ENCODE measurements around the gene BCL11B. TPM values are rescaled to one million over a fixed set of nuclear protein-coding genes. Genes with fewer than 3 reads are reported as not detected.

Gene BCL11B
- total RNA-seq, 1 donor from 2014 or later, result 1.0 TPM

DNA sequence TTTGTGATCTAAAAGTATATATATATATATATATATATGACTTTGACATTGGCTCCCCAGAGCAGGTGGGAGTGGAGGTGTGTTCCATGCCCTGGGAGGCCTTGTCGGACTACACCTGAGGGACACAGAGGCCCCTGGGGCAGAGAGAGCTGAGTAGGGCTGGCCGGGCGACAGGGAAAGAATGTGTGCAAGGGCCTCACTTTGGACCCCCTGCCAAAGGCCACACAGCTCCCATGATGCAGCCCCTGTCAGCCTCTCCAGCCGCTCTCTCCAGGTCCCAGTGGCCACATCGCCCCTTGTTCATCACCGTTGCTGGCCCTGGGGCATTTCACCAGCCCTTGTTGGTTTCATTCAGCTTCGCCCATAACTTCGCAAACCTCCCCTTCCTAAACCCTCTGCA, 123.9 kb downstream of the BCL11B start:
- peaks cover 5% of the 10 kb centered on the region for H3K27me3 Mint-ChIP-seq (ENCODE audit: unreplicated experiment)
- no peak overlapping the region for H3K4me3 Mint-ChIP-seq (ENCODE audit: unreplicated experiment)
- H3K4me1 Mint-ChIP-seq (ENCODE audit: unreplicated experiment), result peaks cover 5% of the 10 kb centered on the region
- no peaks in the 10 kb centered on the region for H3K9me3 Mint-ChIP-seq (ENCODE audit: unreplicated experiment)
- H3K27ac Mint-ChIP-seq (ENCODE audit: unreplicated experiment), result no peak overlapping the region
- no peak for TF ChIP-seq CTCF (IDR thresholded peaks at IDR 0.05; ENCODE audit: unreplicated experiment)
- no peaks in the 10 kb centered on the region for H3K36me3 Mint-ChIP-seq (ENCODE audit: low read depth, unreplicated experiment)
- DNase-seq (ENCODE audit: low spot score), result no peak

- Mint-ChIP-seq H3K36me3 (ENCODE audit: low read depth, unreplicated experiment) (no peaks in the 10 kb centered on the region), H3K27ac (ENCODE audit: unreplicated experiment) (no peak overlapping the region), H3K4me1 (ENCODE audit: unreplicated experiment) (peaks cover 5% of the 10 kb centered on the region), H3K4me3 (ENCODE audit: unreplicated experiment) (no peak overlapping the region), H3K9me3 (ENCODE audit: unreplicated experiment) (no peaks in the 10 kb centered on the region), H3K27me3 (ENCODE audit: unreplicated experiment) (peaks cover 5% of the 10 kb centered on the region)
- DNase-seq (ENCODE audit: low spot score), result no peak
- no peak for TF ChIP-seq CTCF (IDR thresholded peaks at IDR 0.05; ENCODE audit: unreplicated experiment)
These were observed 124.6 kb downstream of the BCL11B start for GRCh38 chr14:99147366-99147740.

DNA sequence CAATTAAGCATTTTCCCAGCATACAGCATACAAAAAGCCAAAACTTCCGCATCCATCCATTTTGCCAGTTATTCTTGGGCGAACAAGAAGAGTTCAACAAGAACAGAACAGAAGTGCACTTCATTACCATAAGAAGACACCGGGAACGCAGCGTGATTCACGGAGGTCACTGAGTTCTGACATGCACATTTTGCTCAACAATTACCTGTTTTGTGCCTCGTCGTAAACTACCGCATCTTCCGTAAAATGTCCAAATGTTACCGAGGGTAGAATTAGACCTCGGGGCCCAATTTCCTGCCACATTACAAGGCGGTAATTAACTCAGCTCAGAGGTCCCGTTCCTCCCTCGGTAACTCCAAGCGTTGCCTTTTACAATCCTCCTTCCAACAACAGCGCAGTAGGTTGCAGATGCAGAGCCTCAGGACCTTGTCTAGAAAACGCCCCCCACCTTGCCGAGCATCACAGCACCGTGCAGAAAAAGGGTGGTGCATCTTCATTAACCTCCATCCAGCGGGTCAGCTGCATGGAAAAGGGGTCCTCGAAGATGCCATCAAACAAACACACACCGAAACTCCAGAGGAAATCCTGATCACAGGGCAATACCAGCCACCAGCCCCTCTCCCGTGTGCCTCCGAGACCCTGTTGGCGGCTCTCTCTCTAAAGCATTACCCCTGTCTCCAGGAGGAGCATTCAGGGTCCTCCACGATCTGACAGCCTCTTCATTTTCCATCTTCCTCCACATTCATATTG, 125.2 kb downstream of the BCL11B start:
- no peak overlapping the region for H3K27ac Mint-ChIP-seq (ENCODE audit: unreplicated experiment)

DNA sequence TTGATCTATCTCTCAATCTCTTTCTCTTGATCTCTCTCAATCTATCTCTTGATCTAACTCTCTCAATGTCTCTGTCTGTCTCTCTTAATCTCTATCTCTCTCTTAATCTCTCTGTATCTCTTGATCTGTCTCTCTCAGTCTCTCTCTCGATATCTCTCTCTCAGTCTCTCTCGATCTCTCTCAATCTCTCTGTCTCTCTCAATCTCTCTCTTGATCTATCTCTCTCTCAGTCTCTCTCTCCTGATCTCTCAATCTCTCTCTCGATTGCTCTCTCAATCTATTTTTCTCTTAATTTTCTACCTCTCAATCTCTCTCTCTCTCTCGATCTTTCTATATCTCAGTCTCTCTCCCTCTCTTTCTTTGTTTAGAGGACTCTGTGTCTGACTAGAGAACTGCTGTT, 126.7 kb downstream of the BCL11B start:
- Mint-ChIP-seq H3K27me3 (ENCODE audit: unreplicated experiment) (peaks cover 7% of the 10 kb centered on the region), H3K4me3 (ENCODE audit: unreplicated experiment) (no peak overlapping the region), H3K27ac (ENCODE audit: unreplicated experiment) (no peak overlapping the region), H3K4me1 (ENCODE audit: unreplicated experiment) (peaks cover 10% of the 10 kb centered on the region), H3K36me3 (ENCODE audit: low read depth, unreplicated experiment) (no peaks in the 10 kb centered on the region), H3K9me3 (ENCODE audit: unreplicated experiment) (no peaks in the 10 kb centered on the region)
- DNase-seq (ENCODE audit: low spot score), result no peak
- TF ChIP-seq CTCF (IDR thresholded peaks at IDR 0.05; ENCODE audit: unreplicated experiment), result no peak

More for the DNA sequence above, 125.2 kb downstream of the BCL11B start:
- TF ChIP-seq CTCF (IDR thresholded peaks at IDR 0.05; ENCODE audit: unreplicated experiment), result no peak
- Mint-ChIP-seq H3K27me3 (ENCODE audit: unreplicated experiment) (peaks cover 5% of the 10 kb centered on the region), H3K4me1 (ENCODE audit: unreplicated experiment) (peaks cover 10% of the 10 kb centered on the region), H3K4me3 (ENCODE audit: unreplicated experiment) (no peak overlapping the region), H3K36me3 (ENCODE audit: low read depth, unreplicated experiment) (no peaks in the 10 kb centered on the region), H3K9me3 (ENCODE audit: unreplicated experiment) (no peaks in the 10 kb centered on the region)
- DNase-seq (ENCODE audit: low spot score), result no peak

GRCh38 chr14:99143793-99144192, 128.2 kb downstream of the BCL11B start:
- no peak for TF ChIP-seq CTCF (IDR thresholded peaks at IDR 0.05; ENCODE audit: unreplicated experiment)
- Mint-ChIP-seq H3K9me3 (ENCODE audit: unreplicated experiment) (no peaks in the 10 kb centered on the region), H3K36me3 (ENCODE audit: low read depth, unreplicated experiment) (no peaks in the 10 kb centered on the region), H3K4me3 (ENCODE audit: unreplicated experiment) (no peak overlapping the region), H3K4me1 (ENCODE audit: unreplicated experiment) (peaks cover 10% of the 10 kb centered on the region), H3K27me3 (ENCODE audit: unreplicated experiment) (peaks cover 9% of the 10 kb centered on the region), H3K27ac (ENCODE audit: unreplicated experiment) (no peak overlapping the region)
- DNase-seq (ENCODE audit: low spot score), result no peak

Data from endothelial cell (in vitro differentiated cells).